Loucy (cell line): ENCODE data around the gene TSPEAR.
"Not testable (repeated sequence)": the region's sequence is repeated elsewhere in the genome, so short reads cannot be mapped to it uniquely, and the experiment has no call there.

ENCODE experiments used
- H2AFZ ChIP-seq: fragments of 200-600 bp; sonication (generic); 2 replicates; pipeline ENCODE4 v1.6.0; 2016; ENCODE audit warnings: antibody characterized with exemption, mild to moderate bottlenecking, low read length, moderate library complexity
- H3F3A ChIP-seq: fragments of 200-600 bp; 2 replicates; pipeline ENCODE4 v1.6.0; 2016; ENCODE audit warnings: antibody characterized with exemption, low read depth, mild to moderate bottlenecking
- H3K27me3 ChIP-seq: fragments of 200-600 bp; sonication (generic); 2 replicates; pipeline ENCODE4 v1.6.1; 2014; ENCODE audit warnings: low read length, mild to moderate bottlenecking; ENCODE audit not compliant: insufficient read depth, poor library complexity, severe bottlenecking
- H3K36me3 ChIP-seq: fragments of 200-600 bp; sonication (generic); 2 replicates; pipeline ENCODE4 v1.6.1; 2016; ENCODE audit warnings: low read length; ENCODE audit not compliant: insufficient read depth
- H3K4me1 ChIP-seq: fragments of 200-600 bp; sonication (generic); 2 replicates; pipeline ENCODE4 v1.5.1; 2014; ENCODE audit warnings: low read length, mild to moderate bottlenecking; ENCODE audit not compliant: insufficient read depth, poor library complexity, severe bottlenecking
- H3K4me2 ChIP-seq: fragments of 200-600 bp; sonication (generic); 2 replicates; pipeline ENCODE4 v1.6.0; 2014; ENCODE audit warnings: antibody characterized with exemption, low read length, low read depth, mild to moderate bottlenecking; ENCODE audit not compliant: poor library complexity, severe bottlenecking
- H3K4me3 ChIP-seq: fragments of 200-600 bp; sonication (generic); 2 replicates; pipeline ENCODE4 v1.5.1; 2014; ENCODE audit warnings: low read length, mild to moderate bottlenecking, mixed read lengths; ENCODE audit not compliant: poor library complexity, severe bottlenecking
- H3K79me2 ChIP-seq: fragments of 200-600 bp; sonication (generic); 2 replicates; pipeline ENCODE4 v1.6.1; 2014; ENCODE audit warnings: low read length; ENCODE audit not compliant: insufficient read depth
- H3K9ac ChIP-seq: fragments of 200-600 bp; sonication (generic); 2 replicates; pipeline ENCODE4 v1.6.0; 2014; ENCODE audit warnings: mild to moderate bottlenecking, low read depth, low read length, moderate library complexity; ENCODE audit not compliant: poor library complexity, severe bottlenecking
- H3K9me2 ChIP-seq: fragments of 200-600 bp; sonication (generic); replicated peaks from 2 replicates; pipeline ENCODE4 v1.6.1; 2016; ENCODE audit warnings: low read depth, low read length, mixed read lengths
- H3K9me3 ChIP-seq: fragments of 200-600 bp; sonication (generic); 2 replicates; pipeline ENCODE4 v1.6.1; 2014; ENCODE audit warnings: mild to moderate bottlenecking, antibody characterized with exemption, low read length, low read depth; ENCODE audit not compliant: insufficient read depth
- H4K20me1 ChIP-seq: fragments of 200-600 bp; sonication (generic); 2 replicates; pipeline ENCODE4 v1.6.0; 2014; ENCODE audit warnings: antibody characterized with exemption, low read length, mild to moderate bottlenecking; ENCODE audit not compliant: insufficient read depth, poor library complexity, severe bottlenecking
- CTCF ChIP-seq: fragments of 200-600 bp; sonication (generic); conservative IDR thresholded peaks from 2 replicates; pipeline ENCODE4 v1.5.1; 2014; ENCODE audit warnings: mild to moderate bottlenecking, antibody characterized with exemption, low read length
- EZH2phosphoT487 ChIP-seq: fragments of 200-600 bp; IDR thresholded peaks from 2 replicates; pipeline ENCODE4 v1.6.1; 2018; ENCODE audit warnings: antibody characterized with exemption, mild to moderate bottlenecking, moderate library complexity, borderline replicate concordance

TSPEAR gene

DNA sequence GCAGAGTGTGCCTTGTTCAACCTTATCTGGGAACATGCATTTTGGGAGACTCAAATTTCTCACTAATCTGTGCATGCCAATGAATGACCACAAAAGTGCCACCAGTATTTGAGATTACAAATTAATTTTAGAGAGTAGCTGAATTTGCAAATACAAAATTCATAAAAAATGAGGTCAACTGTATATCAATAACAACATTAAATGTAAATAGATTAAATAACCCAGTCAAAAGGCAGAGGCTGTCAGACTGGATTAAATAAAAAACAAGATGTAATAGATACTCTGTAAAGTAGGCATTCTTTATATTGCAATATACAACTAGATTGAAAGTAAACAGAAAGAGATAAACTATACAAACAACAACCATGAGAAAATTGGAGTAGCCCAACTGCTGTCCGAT, 147.3 kb downstream of the TSPEAR start:
- H4K20me1 ChIP-seq, result no peaks in the 10 kb centered on the region

DNA sequence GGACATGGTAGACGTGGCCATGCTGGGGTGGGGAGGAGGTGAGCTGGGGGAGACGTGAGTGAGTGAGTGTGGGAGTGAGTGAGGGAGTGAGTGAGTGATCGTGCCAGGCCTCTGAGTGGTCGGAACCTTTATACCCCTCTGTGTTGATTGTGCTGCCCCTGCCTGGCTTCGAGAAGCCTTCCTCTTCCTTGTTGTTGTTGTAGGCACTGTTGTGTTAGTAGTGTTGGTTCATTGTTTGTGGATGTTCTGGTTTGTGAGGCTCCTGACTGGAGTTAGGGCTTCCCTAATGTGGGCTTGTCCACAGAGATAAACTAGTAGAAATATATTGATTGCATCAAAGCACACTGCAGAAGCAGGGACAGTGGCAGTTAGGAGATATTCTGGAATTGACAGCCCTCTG, 152.7 kb downstream of the TSPEAR start, which contains the start of gene KRTAP10-3:
Gene KRTAP10-3 (minus strand): TSS at position 101 of the 400 bp plus-strand sequence. CDS start 80 bp downstream, at position 21.
- Histone ChIP-seq H4K20me1 (no peaks in the 10 kb centered on the region), H3K9me3 (peaks cover 3% of the 10 kb centered on the region; the same call in 1 of the 2 replicates), H3K9ac (no peak within 1 kb of the TSS), H3F3A (no peaks in the 10 kb centered on the region), H3K4me1 (no peaks in the 10 kb centered on the region), H3K4me2 (no peak within 1 kb of the TSS), H3K36me3 (no peaks in the 10 kb centered on the region), H3K27me3 (no peaks in the 10 kb centered on the region), H3K79me2 (no peaks in the 10 kb centered on the region), H2AFZ (no peak within 1 kb of the TSS), H3K4me3 (no peak within 1 kb of the TSS), H3K9me2 (no peaks in the 10 kb centered on the region)
- no peak for TF ChIP-seq CTCF
- TF ChIP-seq EZH2phosphoT487, result no peak

More for the DNA sequence above, 147.3 kb downstream of the TSPEAR start:
- no peak for TF ChIP-seq EZH2phosphoT487
- TF ChIP-seq CTCF, result no peak
- no peaks in the 10 kb centered on the region for H3F3A ChIP-seq
- H3K36me3 ChIP-seq, result no peaks in the 10 kb centered on the region
- H3K4me3 ChIP-seq, result no peak overlapping the region
- H3K9me2 ChIP-seq, result no peaks in the 10 kb centered on the region
- H3K4me1 ChIP-seq, result no peaks in the 10 kb centered on the region
- no peak overlapping the region for H3K4me2 ChIP-seq
- no peaks in the 10 kb centered on the region for H3K27me3 ChIP-seq
- peaks cover 3% of the 10 kb centered on the region; the same call in 1 of the 2 replicates for H3K9me3 ChIP-seq
- H2AFZ ChIP-seq, result no peak overlapping the region
- H3K9ac ChIP-seq, result no peak overlapping the region
- no peaks in the 10 kb centered on the region for H3K79me2 ChIP-seq

DNA sequence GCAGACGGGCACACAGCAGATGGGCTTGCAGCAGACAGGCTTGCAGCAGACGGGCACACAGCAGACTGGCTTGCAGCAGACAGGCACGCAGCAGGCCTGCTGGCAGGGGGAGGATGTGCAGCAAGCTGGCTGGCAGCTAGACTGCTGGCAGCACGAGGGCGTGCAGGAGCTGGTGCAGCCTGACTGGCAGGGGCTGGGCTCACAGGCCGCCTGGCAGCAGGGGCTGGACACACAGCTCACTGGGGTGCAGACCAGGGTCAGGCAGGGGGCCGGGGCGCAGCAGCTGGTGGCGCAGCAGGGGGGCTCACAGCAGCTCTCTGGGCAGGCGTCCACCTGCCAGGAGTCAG, 153.1 kb downstream of the TSPEAR start:
- H3F3A ChIP-seq, H3K4me3 ChIP-seq, H3K9me3 ChIP-seq, H3K9ac ChIP-seq, H3K4me1 ChIP-seq, H3K79me2 ChIP-seq, H4K20me1 ChIP-seq, H3K9me2 ChIP-seq, H3K27me3 ChIP-seq, H2AFZ ChIP-seq, H3K4me2 ChIP-seq, H3K36me3 ChIP-seq: not testable (repeated sequence)

DNA sequence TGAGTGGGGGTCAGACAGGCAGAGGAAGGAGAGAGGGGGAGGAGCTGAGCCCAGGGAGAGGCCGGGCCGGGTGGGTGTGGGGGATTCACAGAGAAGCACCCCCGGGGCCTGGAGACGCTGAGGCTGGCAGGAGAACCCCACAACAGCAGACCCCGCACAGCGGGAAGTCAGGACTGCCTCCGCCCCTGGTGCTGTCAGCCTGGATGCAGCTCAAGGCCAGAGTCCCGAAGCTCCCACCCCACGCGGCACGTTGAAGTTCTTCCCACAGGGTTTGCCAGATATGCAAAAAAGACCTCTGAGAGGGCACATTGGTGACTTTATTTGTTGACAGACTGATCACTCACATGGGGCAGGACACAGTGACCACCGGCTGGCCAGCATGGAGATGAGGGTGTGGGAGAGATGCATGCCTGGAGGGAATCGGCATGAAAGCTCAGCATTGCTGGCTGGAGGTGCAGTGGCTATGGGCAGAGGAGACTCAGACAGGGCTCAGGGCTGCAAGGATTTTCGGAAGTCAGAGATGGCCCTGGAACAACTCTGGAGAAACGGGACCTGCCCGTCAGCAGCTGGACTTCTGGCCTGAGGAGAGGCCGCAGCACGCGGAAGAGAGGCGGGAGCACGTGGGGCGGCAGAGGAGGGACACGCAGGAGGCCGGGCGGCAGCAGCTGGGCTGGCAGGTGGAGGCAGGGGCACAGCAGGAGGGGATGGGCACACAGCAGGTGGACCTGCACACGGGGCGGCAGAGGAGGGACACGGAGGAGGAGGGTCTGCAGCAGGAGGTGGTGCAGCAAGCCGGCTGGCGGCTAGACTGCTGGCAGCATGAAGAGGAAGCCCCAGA, 153.7 kb downstream of the TSPEAR start:
- Histone ChIP-seq H3K4me1 (no peaks in the 10 kb centered on the region), H3K9me3 (peaks cover 1% of the 10 kb centered on the region; the same call in 1 of the 2 replicates), H2AFZ (no peak overlapping the region), H3K27me3 (no peaks in the 10 kb centered on the region), H4K20me1 (no peaks in the 10 kb centered on the region), H3K9me2 (no peaks in the 10 kb centered on the region), H3K4me2 (no peak overlapping the region), H3K36me3 (no peaks in the 10 kb centered on the region), H3K9ac (no peak overlapping the region), H3K4me3 (no peak overlapping the region), H3K79me2 (no peaks in the 10 kb centered on the region), H3F3A (no peaks in the 10 kb centered on the region)
- TF ChIP-seq EZH2phosphoT487 (no peak), CTCF (no peak)
